Measurements from ENCODE around the gene CELSR1. TPM values are rescaled to one million over a fixed set of nuclear protein-coding genes. Genes with fewer than 3 reads are reported as not detected.
A peak's percentile ranks its signal among the peaks of the same experiment; 100 is the strongest.

CELSR1 gene
- total and polyA plus RNA-seq, 2 of the 13 experiments (the other 11 are each of a cell fraction or from before 2014, with no cell fraction given), result 0.78 to 1.8 TPM

- no peak for TF ChIP-seq PAX8 (CRISPR knock-in tag; IDR thresholded peaks at IDR 0.05; ENCODE audit: borderline replicate concordance)
- TF ChIP-seq KDM2A (CRISPR knock-in tag; IDR thresholded peaks at IDR 0.05; ENCODE audit: borderline replicate concordance, low read depth), result 0 out of 2 replicates have a peak, but pooled peaks have one; percentile 13
- TF ChIP-seq ZNF724P (CRISPR knock-in tag; IDR thresholded peaks at IDR 0.05; ENCODE audit: borderline replicate concordance), result no peak
- TF ChIP-seq PBX3 (CRISPR knock-in tag; IDR thresholded peaks at IDR 0.05; ENCODE audit: borderline replicate concordance), result no peak
- no peak for TF ChIP-seq ELF3 (CRISPR knock-in tag; IDR thresholded peaks at IDR 0.05)
- TF ChIP-seq ZMYM3 (CRISPR knock-in tag; IDR thresholded peaks at IDR 0.05), result peak; percentile 94
- TF ChIP-seq ZNF772 (CRISPR knock-in tag; IDR thresholded peaks at IDR 0.05), result peak; percentile 41; the same call in 1 of the 2 replicates
Observed at GRCh38 chr22:46379066-46379930, 158.1 kb downstream of the CELSR1 start (continued).

DNA sequence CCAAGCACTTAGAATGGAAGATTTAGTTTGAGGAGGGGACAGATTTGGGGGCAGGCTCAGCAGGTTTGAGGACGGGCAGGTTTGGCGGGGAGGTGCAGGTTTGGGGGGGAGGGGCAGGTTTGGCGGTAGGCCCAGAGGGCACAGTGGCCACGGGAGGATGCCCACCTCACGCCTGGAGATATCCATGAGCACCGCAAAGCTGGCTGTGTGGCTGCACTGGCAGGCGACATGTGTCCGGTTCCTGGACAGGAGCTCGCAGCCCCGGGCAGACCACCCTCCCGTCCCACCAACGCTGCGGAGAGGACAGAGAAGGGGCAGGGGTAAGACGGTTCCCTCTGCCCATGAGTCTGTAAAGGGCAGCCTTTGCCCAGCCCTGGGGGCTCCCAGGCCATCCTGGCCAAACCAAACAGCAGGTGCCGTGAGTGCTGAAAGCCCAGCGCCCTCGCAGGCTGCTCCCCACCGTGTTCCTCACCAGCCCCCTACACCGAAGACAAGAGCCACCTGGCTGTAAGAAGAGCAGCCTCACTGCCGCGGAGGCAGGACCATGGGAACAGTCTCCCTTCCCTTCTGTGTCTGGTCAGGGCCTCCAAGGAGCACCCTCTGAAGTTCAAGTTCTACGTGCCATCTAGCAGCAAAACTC, 158.9 kb downstream of the CELSR1 start:
- Histone ChIP-seq H3K27ac (ENCODE audit: extremely low read length, insufficient read depth, low read length) (peak overlapping the region; percentile 93), H4K20me1 (ENCODE audit: insufficient read depth, low read length) (no peaks in the 10 kb centered on the region), H3K4me2 (ENCODE audit: low read depth, low read length) (peak overlapping the region; percentile 97), H3K27me3 (ENCODE audit: control insufficient read depth in 1 of 2, insufficient read depth in 2 of 2, low read length in 2 of 2) (no peaks in the 10 kb centered on the region; a peak in 1 of 5 replicates), H2AFZ (ENCODE audit: low read length) (no peak overlapping the region), H3K9ac (ENCODE audit: insufficient read depth, low read depth, low read length) (peak overlapping the region; percentile 80), H3K36me3 (replicated peaks in 1 of 2; ENCODE audit: control insufficient read depth in 1 of 2, insufficient read depth in 2 of 2, low read length in 2 of 2) (no peaks in the 10 kb centered on the region), H3K79me2 (ENCODE audit: insufficient read depth, low read length) (no peaks in the 10 kb centered on the region), H3K4me3 (replicated peaks in 1 of 3; ENCODE audit: insufficient read depth in 1 of 3, low read depth in 2 of 3, low read length in 3 of 3) (peak overlapping the region; percentile 54 to 78 (median 57)), H3K4me1 (ENCODE audit: insufficient read depth, low read length) (peaks cover 58% of the 10 kb centered on the region), H3K9me3 (ENCODE audit: low read length) (0 out of 2 replicates have a peak, but pooled peaks cover 5% of the 10 kb centered on the region)
- WGBS (ENCODE audit: low lambda C conversion rate), result 0% methylated on average over 3 of the region's 22 CpGs
- TSS peak; percentile 90 for BruUV-seq (replicated peaks)
- in situ Hi-C loops (cut with HindIII; ENCODE audit: extremely low pct_ligation_motif_present, low pct_unique_long_range_greater_than_20kb) (no loop called here), intact Hi-C loops (cut with micrococcal nuclease; ENCODE audit: unreplicated experiment) (loop anchor here (5.0 kb wide), 1 partner anchor 64 kb away; no protein-coding TSS in a partner anchor)
- ChIA-PET POLR2A (interaction anchor here (1.0 to 2.6 kb wide), 12 partner anchors 8 to 197 kb away, joined by 3 to 33 read pairs (median 6); partner anchors contain the start of genes TRMU and TTC38), CTCF (ENCODE audit: low intra/inter-chr PET ratio, low total read pairs) (no interaction called here)
- FAIRE-seq (peak; percentile 8), DNase-seq (ENCODE audit: low spot score) (peak; percentile 16), ATAC-seq (peak; percentile 16)
- TF ChIP-seq RBM39 (IDR thresholded peaks at IDR 0.05; ENCODE audit: low read depth, low read length, poor library complexity, severe bottlenecking) (peak; percentile 23), RBM22 (optimal IDR thresholded peaks at IDR 0.05; ENCODE audit: low read length) (no peak), ZNF564 (CRISPR knock-in tag; IDR thresholded peaks at IDR 0.05) (no peak), MEF2D (CRISPR knock-in tag; IDR thresholded peaks at IDR 0.05) (no peak), ZBTB20 (CRISPR knock-in tag; IDR thresholded peaks at IDR 0.05; ENCODE audit: borderline replicate concordance, low read depth) (peak; percentile 53; the same call in 1 of the 2 replicates), MYC (CRISPR knock-in tag; IDR thresholded peaks at IDR 0.05; ENCODE audit: borderline replicate concordance) (peak; percentile 27; the same call in 1 of the 2 replicates), PHF8 (CRISPR knock-in tag; IDR thresholded peaks at IDR 0.05) (no peak), ZNF614 (CRISPR knock-in tag; IDR thresholded peaks at IDR 0.05; ENCODE audit: borderline replicate concordance) (no peak), MTF2 (CRISPR knock-in tag; IDR thresholded peaks at IDR 0.05; ENCODE audit: borderline replicate concordance) (peak; percentile 42; the same call in 1 of the 2 replicates), RBFOX2 (IDR thresholded peaks at IDR 0.05; ENCODE audit: low read depth, low read length) (peak; percentile 41), ZNF205 (CRISPR knock-in tag; IDR thresholded peaks at IDR 0.05) (no peak)
- TF ChIP-seq, protein P1, sequence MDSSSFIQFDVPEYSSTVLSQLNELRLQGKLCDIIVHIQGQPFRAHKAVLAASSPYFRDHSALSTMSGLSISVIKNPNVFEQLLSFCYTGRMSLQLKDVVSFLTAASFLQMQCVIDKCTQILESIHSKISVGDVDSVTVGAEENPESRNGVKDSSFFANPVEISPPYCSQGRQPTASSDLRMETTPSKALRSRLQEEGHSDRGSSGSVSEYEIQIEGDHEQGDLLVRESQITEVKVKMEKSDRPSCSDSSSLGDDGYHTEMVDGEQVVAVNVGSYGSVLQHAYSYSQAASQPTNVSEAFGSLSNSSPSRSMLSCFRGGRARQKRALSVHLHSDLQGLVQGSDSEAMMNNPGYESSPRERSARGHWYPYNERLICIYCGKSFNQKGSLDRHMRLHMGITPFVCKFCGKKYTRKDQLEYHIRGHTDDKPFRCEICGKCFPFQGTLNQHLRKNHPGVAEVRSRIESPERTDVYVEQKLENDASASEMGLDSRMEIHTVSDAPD (CRISPR knock-in tag; IDR thresholded peaks at IDR 0.05), result no peak
